ENCODE data around the gene NMT2. TPM values are rescaled to one million over a fixed set of nuclear protein-coding genes. Genes with fewer than 3 reads are reported as not detected.
"Not testable (repeated sequence)": the region's sequence is repeated elsewhere in the genome, so short reads cannot be mapped to it uniquely, and the experiment has no call there.

The NMT2 gene
- 10 to 100 TPM; 21.2 to 30.7 TPM for total RNA-seq

GRCh38 chr10:15168291-15168785, at the start of gene NMT2:
NMT2 (minus strand) TSS chr10:15168693; CDS start chr10:15168612, 81 bp downstream.
- ATAC-seq (peak; percentile 80 to 82), DNase-seq (ENCODE audit: low spot score in 2 of 2) (peak in 1 of 2 donors; percentile 87)
- peaks cover 6 to 11% of the 10 kb centered on the region in 2 donors for H3K36me3 Mint-ChIP-seq
- peak within 1 kb of the TSS; percentile 93 to 98 for H3K27ac Mint-ChIP-seq
- no peaks in the 10 kb centered on the region for H3K9me3 Mint-ChIP-seq

- Mint-ChIP-seq H3K9me3 (no peaks in the 10 kb centered on the region), H3K36me3 (peaks cover 0 to 8% of the 10 kb centered on the region in 2 donors), H3K27ac (no peak overlapping the region)
- DNase-seq (ENCODE audit: low spot score in 2 of 2) (no peak), ATAC-seq (no peak)
Measured at GRCh38 chr10:15216700-15217099, 48.2 kb upstream of the NMT2 start.

- Mint-ChIP-seq H3K9me3 (no peaks in the 10 kb centered on the region), H3K36me3 (peaks cover 0 to 8% of the 10 kb centered on the region in 2 donors), H3K27ac (no peak overlapping the region)
- ATAC-seq (no peak), DNase-seq (ENCODE audit: low spot score in 2 of 2) (no peak)
Measured at GRCh38 chr10:15214237-15214636, 45.7 kb upstream of the NMT2 start.

GRCh38 chr10:15213461-15213861, 45.0 kb upstream of the NMT2 start:
- ATAC-seq (no peak), DNase-seq (ENCODE audit: low spot score in 2 of 2) (no peak)
- Mint-ChIP-seq H3K27ac (no peak overlapping the region), H3K36me3 (peaks cover 0 to 8% of the 10 kb centered on the region in 2 donors), H3K9me3 (no peaks in the 10 kb centered on the region)

GRCh38 chr10:15211464-15211979, 43.0 kb upstream of the NMT2 start:
- DNase-seq (ENCODE audit: low spot score in 2 of 2) (no peak), ATAC-seq (peak; percentile 25 to 46)
- H3K9me3 Mint-ChIP-seq: peaks cover 0 to 2% of the 10 kb centered on the region in 2 donors
- H3K36me3 Mint-ChIP-seq: peaks cover 0 to 8% of the 10 kb centered on the region in 2 donors
- H3K27ac Mint-ChIP-seq: no peak overlapping the region

- no peak for ATAC-seq
- H3K36me3 Mint-ChIP-seq: peaks cover 0 to 8% of the 10 kb centered on the region in 2 donors
- no peak for DNase-seq (ENCODE audit: low spot score in 2 of 2)
- no peak overlapping the region for H3K27ac Mint-ChIP-seq
- H3K9me3 Mint-ChIP-seq: peaks cover 0 to 5% of the 10 kb centered on the region in 2 donors
Measured at GRCh38 chr10:15210521-15210920, 42.0 kb upstream of the NMT2 start.

GRCh38 chr10:15209827-15210509, 41.5 kb upstream of the NMT2 start:
- DNase-seq (ENCODE audit: low spot score in 2 of 2) (peak; percentile 73 to 85), ATAC-seq (peak; percentile 75 to 77)
- H3K27ac Mint-ChIP-seq: no peak overlapping the region
- H3K36me3 Mint-ChIP-seq: peaks cover 0 to 8% of the 10 kb centered on the region in 2 donors
- H3K9me3 Mint-ChIP-seq: peaks cover 0 to 5% of the 10 kb centered on the region in 2 donors

GRCh38 chr10:15208221-15208620, 39.7 kb upstream of the NMT2 start:
- peaks cover 0 to 9% of the 10 kb centered on the region in 2 donors for H3K9me3 Mint-ChIP-seq
- H3K36me3 Mint-ChIP-seq: peaks cover 5% of the 10 kb centered on the region in 2 donors
- peak overlapping the region in 1 of 2 donors; percentile 87 for H3K27ac Mint-ChIP-seq
- DNase-seq (ENCODE audit: low spot score in 2 of 2) (no peak), ATAC-seq (peak in 1 of 2 donors; percentile 4)

- not testable (repeated sequence) for H3K9me3 Mint-ChIP-seq; H3K27ac Mint-ChIP-seq; ATAC-seq; DNase-seq (ENCODE audit: low spot score in 2 of 2); H3K36me3 Mint-ChIP-seq
Measured at GRCh38 chr10:15207410-15207809, 38.9 kb upstream of the NMT2 start.

GRCh38 chr10:15202639-15203038, 34.1 kb upstream of the NMT2 start:
- H3K9me3 Mint-ChIP-seq: peaks cover 0 to 9% of the 10 kb centered on the region in 2 donors
- DNase-seq (ENCODE audit: low spot score in 2 of 2): no peak
- H3K27ac Mint-ChIP-seq: no peak overlapping the region
- no peak for ATAC-seq
- H3K36me3 Mint-ChIP-seq: peaks cover 0 to 9% of the 10 kb centered on the region in 2 donors

GRCh38 chr10:15202301-15202621, 33.8 kb upstream of the NMT2 start:
- DNase-seq (ENCODE audit: low spot score in 2 of 2); ATAC-seq; H3K27ac Mint-ChIP-seq; H3K36me3 Mint-ChIP-seq; H3K9me3 Mint-ChIP-seq: not testable (repeated sequence)

GRCh38 chr10:15201589-15202300, 33.3 kb upstream of the NMT2 start:
- no peak for ATAC-seq
- no peak overlapping the region for H3K27ac Mint-ChIP-seq
- peaks cover 0 to 9% of the 10 kb centered on the region in 2 donors for H3K36me3 Mint-ChIP-seq
- peaks cover 0 to 9% of the 10 kb centered on the region in 2 donors for H3K9me3 Mint-ChIP-seq
- no peak for DNase-seq (ENCODE audit: low spot score in 2 of 2)

- no peak for DNase-seq (ENCODE audit: low spot score in 2 of 2)
- peak in 1 of 2 donors; percentile 24 for ATAC-seq
- H3K36me3 Mint-ChIP-seq: peaks cover 0 to 9% of the 10 kb centered on the region in 2 donors
- H3K27ac Mint-ChIP-seq: no peak overlapping the region
- H3K9me3 Mint-ChIP-seq: peaks cover 0 to 4% of the 10 kb centered on the region in 2 donors
Measured at GRCh38 chr10:15200626-15201025, 32.1 kb upstream of the NMT2 start.

- H3K9me3 Mint-ChIP-seq: no peaks in the 10 kb centered on the region
- H3K27ac Mint-ChIP-seq: no peak overlapping the region
- H3K36me3 Mint-ChIP-seq: peaks cover 0 to 4% of the 10 kb centered on the region in 2 donors
- ATAC-seq: no peak
- no peak for DNase-seq (ENCODE audit: low spot score in 2 of 2)
Measured at GRCh38 chr10:15197911-15198310, 29.4 kb upstream of the NMT2 start.

- H3K9me3 Mint-ChIP-seq: no peaks in the 10 kb centered on the region
- no peak for ATAC-seq
- DNase-seq (ENCODE audit: low spot score in 2 of 2): no peak
- no peak overlapping the region for H3K27ac Mint-ChIP-seq
- peaks cover 0 to 4% of the 10 kb centered on the region in 2 donors for H3K36me3 Mint-ChIP-seq
Measured at GRCh38 chr10:15197276-15197675, 28.8 kb upstream of the NMT2 start.

- ATAC-seq (no peak), DNase-seq (ENCODE audit: low spot score in 2 of 2) (no peak)
- peak overlapping the region in 1 of 2 donors; percentile 61 for H3K27ac Mint-ChIP-seq
- no peaks in the 10 kb centered on the region for H3K36me3 Mint-ChIP-seq
- no peaks in the 10 kb centered on the region for H3K9me3 Mint-ChIP-seq
Measured at GRCh38 chr10:15196021-15196834, 27.7 kb upstream of the NMT2 start.

All from activated naive CD4-positive, alpha-beta T cell treated with anti-CD3 and anti-CD28 coated beads, Interleukin-2, amount 50 U/mL, for 72 hours (primary cell).